A549 (cell line): ENCODE measurements around the gene PEPD. TPM values are rescaled to one million over a fixed set of nuclear protein-coding genes. Genes with fewer than 3 reads are reported as not detected.

Source experiments
- ATAC-seq, 2 experiments: fragments of 200-7000 bp in 1 of 2; fragments of >200 bp in 1 of 2; cut with Nextera tagmentation in 1 of 2; cut with Tn5 transposase in 1 of 2; 3 replicates each; pipeline versions ENCODE4 v1.8.0 to v1.9.1; 2018 to 2020; ENCODE audit warnings: mild to moderate bottlenecking in 1 of 2, moderate library complexity in 1 of 2
- CTCF ChIA-PET: fragments of 300-600 bp; sonication (Branson Sonifier 250); formaldehyde crosslinking; extraction: SDS; loops from one replicate; lab custom pipeline; 2021; ENCODE audit warnings: antibody characterized with exemption, inconsistent platforms; lab: Yijun Ruan, JAX
- POLR2A ChIA-PET: fragments of 350-600 bp; formaldehyde crosslinking; extraction: SDS; loops from one replicate; lab custom pipeline; 2021; ENCODE audit warnings: antibody characterized with exemption, inconsistent platforms; lab: Yijun Ruan, JAX
- DNase-seq, 2 experiments: peaks; one replicate each; pipeline versions ENCODE4 v3.0.0 to v3.0.0-alpha.2; 2011 to 2016; ENCODE audit warnings: low read depth in 1 of 2, low spot score in 1 of 2
- FAIRE-seq: peaks from 2 replicates; lab custom pipeline; 2011; peaks lifted over from hg19 to GRCh38; lab: Jason Lieb, UNC
- H3K27ac ChIP-seq, 2 experiments: fragments of >200 bp; sonication (Bioruptor Twin); formaldehyde crosslinking; 3 replicates each; pipeline ENCODE4 v1.5.1; 2016 to 2017
- H3K4me1 ChIP-seq: fragments of >200 bp; sonication (Bioruptor Twin); formaldehyde crosslinking; 3 replicates; pipeline ENCODE4 v1.6.1; 2016
- H3K4me2 ChIP-seq: fragments of >200 bp; sonication (Bioruptor Twin); formaldehyde crosslinking; 3 replicates; pipeline ENCODE4 v1.6.1; 2016
- H3K4me3 ChIP-seq: fragments of >200 bp; sonication (Bioruptor Twin); formaldehyde crosslinking; 3 replicates; pipeline ENCODE4 v1.5.1; 2016
- H3K9me3 ChIP-seq: fragments of >200 bp; sonication (Bioruptor Twin); formaldehyde crosslinking; 3 replicates; pipeline ENCODE4 v1.6.1; 2016
- ATOH8 ChIP-seq: fragments of 250-450 bp; sonication (Bioruptor Pico); IDR thresholded peaks from 2 replicates; pipeline ENCODE4 v1.5.0; 2020; ENCODE audit warnings: low read depth, mild to moderate bottlenecking, moderate library complexity
- BCL3 ChIP-seq: fragments of >200 bp; sonication (Bioruptor Twin); formaldehyde crosslinking; IDR thresholded peaks from 3 replicates; pipeline ENCODE4 v1.6.1; 2016
- CBX8 ChIP-seq: fragments of 200-600 bp; sonication (generic); IDR thresholded peaks from 2 replicates; pipeline ENCODE4 v1.6.1; 2016
- CHD2 ChIP-seq: fragments of 150-350 bp; IDR thresholded peaks from 2 replicates; pipeline ENCODE4 v1.6.1; 2014; ENCODE audit warnings: low read length; ENCODE audit not compliant: partially characterized antibody
- CHD4 ChIP-seq: fragments of 200-600 bp; sonication (generic); IDR thresholded peaks from 2 replicates; pipeline ENCODE4 v1.6.1; 2016; ENCODE audit warnings: antibody characterized with exemption, mild to moderate bottlenecking, borderline replicate concordance
- CTCF ChIP-seq: fragments of >200 bp; sonication (Bioruptor Twin); formaldehyde crosslinking; IDR thresholded peaks from 3 replicates; pipeline ENCODE4 v1.5.1; 2016
- EHMT2 ChIP-seq: fragments of 200-600 bp; sonication (generic); IDR thresholded peaks from 2 replicates; pipeline ENCODE4 v1.6.1; 2016; ENCODE audit warnings: antibody characterized with exemption, low read depth, mild to moderate bottlenecking, moderate library complexity
- EP300 ChIP-seq, 2 experiments: fragments of >200 bp; sonication (Bioruptor Twin); formaldehyde crosslinking; IDR thresholded peaks; 2 replicates in 1 of 2; 3 replicates in 1 of 2; pipeline ENCODE4 v1.6.1; 2016 to 2017
- FOSL2 ChIP-seq, 2 experiments: fragments of 450-650 bp in 1 of 2; fragments of >200 bp in 1 of 2; sonication (Bioruptor Twin) in 1 of 2; formaldehyde crosslinking; IDR thresholded peaks; 2 replicates each; pipeline versions ENCODE4 v1.5.0 to v1.6.1; 2016 to 2020; ENCODE audit warnings: mild to moderate bottlenecking in 1 of 2, moderate library complexity in 1 of 2
- FOXS1 ChIP-seq: fragments of 250-450 bp; sonication (Bioruptor Pico); IDR thresholded peaks from 2 replicates; pipeline ENCODE4 v1.5.0; 2020; ENCODE audit warnings: mild to moderate bottlenecking, moderate library complexity
- GATA3 ChIP-seq: IDR thresholded peaks from 2 replicates; pipeline ENCODE4 v1.6.1; 2012; ENCODE audit warnings: borderline replicate concordance
- HDAC2 ChIP-seq: fragments of 200-600 bp; sonication (generic); IDR thresholded peaks from 2 replicates; pipeline ENCODE4 v1.6.1; 2016
- HES2 ChIP-seq: fragments of >200 bp; sonication (Bioruptor Twin); formaldehyde crosslinking; IDR thresholded peaks from 2 replicates; pipeline ENCODE4 v1.6.1; 2016
- HOXA7 ChIP-seq: fragments of 250-450 bp; sonication (Bioruptor Pico); IDR thresholded peaks from 2 replicates; pipeline ENCODE4 v1.5.0; 2020; ENCODE audit warnings: mild to moderate bottlenecking, moderate library complexity
- HOXB5 ChIP-seq: fragments of 250-450 bp; sonication (Bioruptor Pico); IDR thresholded peaks from 2 replicates; pipeline ENCODE4 v1.5.0; 2020; ENCODE audit warnings: mild to moderate bottlenecking, moderate library complexity
- JUN ChIP-seq, 2 experiments: fragments of >200 bp; sonication (Bioruptor Twin); formaldehyde crosslinking; IDR thresholded peaks; 2 replicates in 1 of 2; 3 replicates in 1 of 2; pipeline ENCODE4 v1.6.1; 2016 to 2017
- JUNB ChIP-seq: fragments of >200 bp; sonication (Bioruptor Twin); formaldehyde crosslinking; IDR thresholded peaks from 2 replicates; pipeline ENCODE4 v1.6.1; 2016
- KDM1A ChIP-seq: fragments of 200-600 bp; sonication (generic); IDR thresholded peaks from 2 replicates; pipeline ENCODE4 v1.6.1; 2016; ENCODE audit warnings: low read depth, mild to moderate bottlenecking
- MAFK ChIP-seq: fragments of 450-650 bp; IDR thresholded peaks from 2 replicates; pipeline ENCODE4 v1.6.1; 2014; ENCODE audit not compliant: partially characterized antibody
- MAZ ChIP-seq: fragments of 150-350 bp; IDR thresholded peaks from 2 replicates; pipeline ENCODE4 v1.6.1; 2014; ENCODE audit warnings: antibody characterized with exemption, low read depth, low read length, borderline replicate concordance
- NPAS2 ChIP-seq: fragments of 250-450 bp; sonication (Bioruptor Pico); IDR thresholded peaks from 2 replicates; pipeline ENCODE4 v1.8.0; 2022; ENCODE audit warnings: mild to moderate bottlenecking, moderate library complexity, borderline replicate concordance
- NR3C1 ChIP-seq: fragments of >200 bp; sonication (Bioruptor Twin); formaldehyde crosslinking; IDR thresholded peaks from 3 replicates; pipeline ENCODE4 v1.6.1; 2017
- PBX3 ChIP-seq: IDR thresholded peaks from 2 replicates; pipeline ENCODE4 v1.6.1; 2012
- POLR2A ChIP-seq: IDR thresholded peaks from 2 replicates; pipeline ENCODE4 v1.6.1; 2012; ENCODE audit warnings: mild to moderate bottlenecking, low read length
- RFX5 ChIP-seq: fragments of 450-650 bp; IDR thresholded peaks from 2 replicates; pipeline ENCODE4 v1.7.1; 2014; ENCODE audit warnings: antibody characterized with exemption, mild to moderate bottlenecking, moderate library complexity
- SREBF2 ChIP-seq: fragments of 450-650 bp; IDR thresholded peaks from 2 replicates; pipeline ENCODE4 v1.6.1; 2014; ENCODE audit warnings: mild to moderate bottlenecking, moderate library complexity
- TFCP2L1 ChIP-seq: fragments of 250-450 bp; sonication (Bioruptor Pico); IDR thresholded peaks from 2 replicates; pipeline ENCODE4 v1.5.0; 2021; ENCODE audit warnings: mild to moderate bottlenecking
- USF2 ChIP-seq: fragments of 450-650 bp; IDR thresholded peaks from 2 replicates; pipeline ENCODE4 v1.6.1; 2014; ENCODE audit warnings: antibody characterized with exemption
- WGBS: methylation state at CpG from one replicate; pipeline ENCODE4 v1.1.6; 2017; ENCODE audit errors: missing lambda C conversion rate; 5-methylcytosine and 5-hydroxymethylcytosine counted together
- polyA plus RNA-seq, 4 experiments: library from polyadenylated mRNA; depleted of rRNA in 3 of 4; stranded (reverse); fragments of >200 nt; fragmentation: RNase III in 1 of 4; extraction: RNeasy Plus Mini Kit Qiagen cat#74134 plus additional on column Dnase treatment in 1 of 4; gene quantifications; 2 replicates in 3 of 4; 3 replicates in 1 of 4; pipeline ENCODE4 v1.2.3, GENCODE V29; 2011 to 2017

PEPD gene
- polyA plus RNA-seq, 2 of the 4 experiments (the other 2 are of a cell fraction) = 85.5 to 100 TPM

GRCh38 chr19:33470686-33471085, 50.9 kb downstream of the PEPD start:
- CTCF ChIA-PET = no interaction called here
- no peak for ATAC-seq
- WGBS = 71% methylated on average over 5 of the region's 5 CpGs
- Histone ChIP-seq H3K4me3 (no peak overlapping the region), H3K4me2 (no peak overlapping the region), H3K9me3 (no peaks in the 10 kb centered on the region), H3K27ac (no peak overlapping the region), H3K4me1 (0 out of 3 replicates have a peak, but pooled peaks cover 6% of the 10 kb centered on the region)
- FAIRE-seq = no peak
- no peak for DNase-seq
- POLR2A ChIA-PET = no interaction called here
- TF ChIP-seq HOXB5 (CRISPR knock-in tag) (no peak), EHMT2 (no peak), SREBF2 (no peak), NPAS2 (CRISPR knock-in tag) (no peak), JUN (IDR thresholded peaks at IDR 0.05) (no peak), POLR2A (no peak), MAFK (no peak), CBX8 (no peak), TFCP2L1 (CRISPR knock-in tag) (no peak), CHD4 (no peak), EP300 (IDR thresholded peaks at IDR 0.05) (no peak), HDAC2 (no peak), FOXS1 (CRISPR knock-in tag) (no peak), HOXA7 (no peak), HES2 (no peak), RFX5 (no peak), NR3C1 (no peak), CHD2 (no peak), BCL3 (no peak)

GRCh38 chr19:33470040-33470330, 51.6 kb downstream of the PEPD start:
- no peak overlapping the region for H3K27ac ChIP-seq
- POLR2A ChIA-PET = no interaction called here
- H3K9me3 ChIP-seq = no peaks in the 10 kb centered on the region

More at GRCh38 chr19:33470040-33470330, 51.6 kb downstream of the PEPD start:
- CTCF ChIA-PET = interaction anchor here (1.3 kb wide), 1 partner anchor 39 kb away, joined by 5 read pairs; no protein-coding TSS in a partner anchor
- H3K4me3 ChIP-seq = no peak overlapping the region
- DNase-seq (no peak), ATAC-seq (no peak), FAIRE-seq (no peak)
- WGBS = 79% methylated on average over 7 of the region's 7 CpGs
- no peak for TF ChIP-seq EHMT2
- TF ChIP-seq FOSL2 (IDR thresholded peaks at IDR 0.05) = no peak
- TF ChIP-seq FOSL2 (CRISPR knock-in tag; IDR thresholded peaks at IDR 0.05) = no peak
- no peak for TF ChIP-seq CTCF
- TF ChIP-seq HES2 = no peak
- no peak for TF ChIP-seq USF2
- TF ChIP-seq TFCP2L1 (CRISPR knock-in tag) = no peak
- no peak for TF ChIP-seq MAZ
- TF ChIP-seq GATA3 = no peak
- no peak for TF ChIP-seq ATOH8 (CRISPR knock-in tag)
- TF ChIP-seq KDM1A = no peak
- no peak for TF ChIP-seq NR3C1
- TF ChIP-seq PBX3 = no peak
- no peak for TF ChIP-seq JUNB
- H3K4me1 ChIP-seq = 0 out of 3 replicates have a peak, but pooled peaks cover 6% of the 10 kb centered on the region
- no peak overlapping the region for H3K4me2 ChIP-seq
